K562 (cell line): ENCODE measurements around the gene CTDSP1. TPM values are rescaled to one million over a fixed set of nuclear protein-coding genes. Genes with fewer than 3 reads are reported as not detected.

ENCODE experiments used
- ATAC-seq: fragments of 200-7000 bp; cut with Tn5 transposase; 3 replicates; pipeline ENCODE4 v1.9.1; 2020; ENCODE audit warnings: moderate library complexity
- BruUV-seq: library from RNA; stranded (reverse); fragments of 400-500 nt; replicated peaks from 2 replicates; lab custom pipeline; 2021; lab: Mats Ljungman, UMichigan
- CTCF ChIA-PET: fragments of 300-600 bp; formaldehyde crosslinking; extraction: SDS; loops from one replicate; lab custom pipeline; 2021; ENCODE audit warnings: low intra/inter-chr PET ratio; lab: Yijun Ruan, JAX
- POLR2A ChIA-PET: fragments of 300-600, 350-650 bp; sonication (Branson Sonifier 250); formaldehyde crosslinking; extraction: SDS; loops from one replicate; lab custom pipeline; 2021; ENCODE audit warnings: antibody characterized with exemption, inconsistent platforms; lab: Yijun Ruan, JAX
- DNase-seq, 4 experiments: peaks; one replicate each; pipeline versions ENCODE4 v3.0.0 to v3.0.0-alpha.2; 2011 to 2018; ENCODE audit warnings: low spot score in 3 of 4, mixed read lengths in 3 of 4; ENCODE audit errors: extremely low read depth in 1 of 4
- FAIRE-seq: peaks from 2 replicates; lab custom pipeline; 2011; peaks lifted over from hg19 to GRCh38; lab: Jason Lieb, UNC
- H2AFZ ChIP-seq: 2 replicates; pipeline ENCODE4 v1.6.0; 2011; ENCODE audit warnings: low read depth, low read length, control low read depth, inconsistent platforms
- H3K27ac ChIP-seq: fragments of 200-600 bp; 3 replicates; pipeline ENCODE4 v1.8.0; 2011; ENCODE audit warnings: low read depth, mild to moderate bottlenecking, control low read depth, inconsistent platforms, low read length, moderate library complexity, mixed read lengths; ENCODE audit errors: extremely low read depth
- H3K27me3 ChIP-seq, 2 experiments: fragments of 300-600 bp in 1 of 2; 2 replicates in 1 of 2; 3 replicates in 1 of 2; pipeline versions ENCODE4 v1.6.0 to v1.8.0; 2011; ENCODE audit warnings: inconsistent platforms in 2 of 2, low read length in 2 of 2, mild to moderate bottlenecking in 1 of 2, mixed read lengths in 1 of 2, moderate library complexity in 1 of 2; ENCODE audit not compliant: control insufficient read depth in 2 of 2, insufficient read depth in 2 of 2
- H3K36me3 ChIP-seq: fragments of 300-600 bp; 3 replicates; pipeline ENCODE4 v1.8.0; 2011; ENCODE audit warnings: mild to moderate bottlenecking, low read length, inconsistent platforms; ENCODE audit not compliant: control insufficient read depth, insufficient read depth
- H3K4me1 ChIP-seq, 2 experiments: fragments of 200-600 bp in 1 of 2; replicated peaks in 1 of 2; 2 replicates in 1 of 2; 3 replicates in 1 of 2; pipeline versions ENCODE4 v1.5.1 to v1.8.0; 2011; ENCODE audit warnings: inconsistent platforms in 2 of 2, low read length in 2 of 2, mild to moderate bottlenecking in 1 of 2, mixed read lengths in 1 of 2, moderate library complexity in 1 of 2; ENCODE audit not compliant: control insufficient read depth in 2 of 2, insufficient read depth in 2 of 2
- H3K4me2 ChIP-seq: 2 replicates; pipeline ENCODE4 v1.6.1; 2011; ENCODE audit warnings: low read length, control low read depth, inconsistent platforms, mixed read lengths; ENCODE audit not compliant: insufficient read depth
- H3K4me3 ChIP-seq: fragments of 200-600 bp; sonication (generic), shearing (Covaris generic); 2 replicates; pipeline ENCODE4 v1.5.1; 2016; ENCODE audit warnings: control low read depth, inconsistent platforms
- H3K79me2 ChIP-seq: fragments of 200-600 bp; 3 replicates; pipeline ENCODE4 v1.8.0; 2011; ENCODE audit warnings: low read length, inconsistent platforms; ENCODE audit not compliant: control insufficient read depth, insufficient read depth
- H3K9ac ChIP-seq, 2 experiments: 2 replicates each; pipeline versions ENCODE4 v1.6.0 to v1.6.1; 2011; ENCODE audit warnings: low read depth in 2 of 2, low read length in 2 of 2, control low read depth in 1 of 2, inconsistent platforms in 1 of 2, mild to moderate bottlenecking in 1 of 2, mixed read lengths in 1 of 2; ENCODE audit not compliant: insufficient read depth in 1 of 2
- H3K9me1 ChIP-seq: one replicate; pipeline ENCODE4 v1.6.0; 2011; ENCODE audit warnings: inconsistent platforms, mild to moderate bottlenecking, low read length, moderate library complexity; ENCODE audit not compliant: control insufficient read depth, insufficient read depth
- H3K9me3 ChIP-seq: replicated peaks from 2 replicates; pipeline ENCODE4 v1.5.1; 2011; ENCODE audit warnings: low read depth, low read length, inconsistent platforms; ENCODE audit not compliant: control insufficient read depth, insufficient read depth
- H4K20me1 ChIP-seq: replicated peaks from 2 replicates; pipeline ENCODE4 v1.6.1; 2011; ENCODE audit warnings: low read length, inconsistent platforms, mixed read lengths; ENCODE audit not compliant: control insufficient read depth, insufficient read depth
- ARHGAP35 ChIP-seq: fragments of 450-650 bp; IDR thresholded peaks from 2 replicates; pipeline ENCODE4 v1.6.1; 2018; ENCODE audit not compliant: partially characterized antibody
- E2F4 ChIP-seq: sonication (generic); formaldehyde crosslinking; IDR thresholded peaks from 2 replicates; pipeline ENCODE4 v1.8.0; 2022; ENCODE audit warnings: mild to moderate bottlenecking, low read depth, missing genetic modification reagents
- GTF2F1 ChIP-seq: IDR thresholded peaks from 2 replicates; pipeline ENCODE4 v1.6.1; 2011; ENCODE audit warnings: low read depth, low read length, improper control_type of control experiment
- MTA1 ChIP-seq: fragments of 450-650 bp; IDR thresholded peaks from 2 replicates; pipeline ENCODE4 v1.6.1; 2017; ENCODE audit warnings: borderline replicate concordance
- NCOA6 ChIP-seq: fragments of 450-650 bp; IDR thresholded peaks from 2 replicates; pipeline ENCODE4 v1.6.1; 2017; ENCODE audit warnings: mild to moderate bottlenecking
- POLR2AphosphoS5 ChIP-seq: IDR thresholded peaks from 2 replicates; pipeline ENCODE4 v1.6.1; 2011; ENCODE audit warnings: mild to moderate bottlenecking, low read depth, low read length, moderate library complexity; ENCODE audit not compliant: control insufficient read depth, insufficient read depth
- SAFB ChIP-seq: fragments of 200-400 bp; formaldehyde crosslinking; IDR thresholded peaks from 2 replicates; pipeline ENCODE4 v1.6.1; 2017; ENCODE audit warnings: low read depth, low read length, borderline replicate concordance
- SIN3B ChIP-seq: fragments of 450-650 bp; IDR thresholded peaks from 2 replicates; pipeline ENCODE4 v1.6.1; 2017; ENCODE audit warnings: low read depth, mild to moderate bottlenecking, moderate library complexity
- TAF7 ChIP-seq: fragments of 450-650 bp; IDR thresholded peaks from 2 replicates; pipeline ENCODE4 v1.6.1; 2016; ENCODE audit warnings: missing genetic modification characterization, missing compliant biosample characterization
- TRIM25 ChIP-seq: fragments of 450-650 bp; IDR thresholded peaks from 2 replicates; pipeline ENCODE4 v1.7.0; 2016; ENCODE audit warnings: borderline replicate concordance
- ZC3H4 ChIP-seq: sonication (generic); formaldehyde crosslinking; IDR thresholded peaks from 2 replicates; pipeline ENCODE4 v1.9.0; 2021; ENCODE audit warnings: missing genetic modification reagents, borderline replicate concordance
- ZKSCAN3 ChIP-seq: fragments of 250-450 bp; sonication (Bioruptor Pico); IDR thresholded peaks from 2 replicates; pipeline ENCODE4 v1.4.0; 2020
- ZNF551 ChIP-seq: fragments of 250-450 bp; sonication (Bioruptor Pico); IDR thresholded peaks from 2 replicates; pipeline ENCODE4 v1.5.0; 2021; ENCODE audit warnings: mild to moderate bottlenecking, moderate library complexity
- ZNF586 ChIP-seq: fragments of 450-650 bp; formaldehyde crosslinking; conservative IDR thresholded peaks from 2 replicates; pipeline ENCODE4 v1.4.0; 2020; ENCODE audit warnings: mild to moderate bottlenecking, moderate library complexity
- ZNF830 ChIP-seq: fragments of 250-450 bp; sonication (Bioruptor Pico); IDR thresholded peaks from 2 replicates; pipeline ENCODE4 v1.5.0; 2021; ENCODE audit warnings: mild to moderate bottlenecking
- in situ Hi-C: fragments of 300-500 bp; cut with MboI; formaldehyde crosslinking; loops from 4 replicates; pipeline ENCODE4 v1.15.0; 2018; ENCODE audit warnings: inconsistent platforms, mixed read lengths
- intact Hi-C: fragments of 100-400 bp; cut with micrococcal nuclease; formaldehyde crosslinking; loops from 2 replicates; pipeline ENCODE4 v1.14.2; 2022
- polyA plus RNA-seq, 8 experiments: library from polyadenylated mRNA; depleted of rRNA in 4 of 8; stranded (reverse) in 5 of 8; unstranded in 3 of 8; fragments of >200 nt; fragmentation: Nextera tagmentation in 2 of 8; fragmentation: Illumina TruSeq in 1 of 8; extraction: Ambion mirVana in 2 of 8; extraction: Trizol in 1 of 8; gene quantifications; 2 replicates each; pipeline versions ENCODE4 v1.2.1 to v1.2.3, GENCODE V29; 2011 to 2014; ENCODE audit warnings: inconsistent platforms in 1 of 8, missing spikeins in 1 of 8
- total RNA-seq, 7 experiments: library from RNA; depleted of rRNA in 6 of 7; stranded (reverse); fragments of >200 nt in 6 of 7; fragmentation: Illumina TruSeq in 2 of 7; extraction: Trizol in 2 of 7; gene quantifications; 2 replicates each; pipeline versions ENCODE4 v1.2.1 to v1.2.3, GENCODE V29; 2011 to 2021; ENCODE audit warnings: low replicate concordance in 1 of 7

CTDSP1 gene
- total and polyA plus RNA-seq, 9 of the 15 experiments (the other 6 are each of a cell fraction or from before 2014, with no cell fraction given), result 2.4 to 74.8 (median 45.8) TPM

GRCh38 chr2:218445602-218446001 is 45.9 kb downstream of the CTDSP1 start:
- intact Hi-C loops, result no loop called here
- TF ChIP-seq GTF2F1 (no peak), ZNF551 (CRISPR knock-in tag) (no peak), TRIM25 (no peak), ZNF586 (no peak), SAFB (no peak), TAF7 (tag) (no peak), E2F4 (CRISPR knock-in tag) (no peak), ZKSCAN3 (CRISPR knock-in tag) (no peak), ZNF830 (CRISPR knock-in tag) (no peak), MTA1 (no peak), POLR2AphosphoS5 (no peak), NCOA6 (no peak), ZC3H4 (CRISPR knock-in tag) (no peak), SIN3B (no peak), ARHGAP35 (no peak)
- TF ChIP-seq, all 486 proteins: peak for 0
- POLR2A ChIA-PET, result no interaction called here
- no peak overlapping the region for H3K27ac ChIP-seq
- no peak overlapping the region for H3K9ac ChIP-seq
- ATAC-seq (no peak), FAIRE-seq (no peak), DNase-seq (no peak)
- no peaks in the 10 kb centered on the region; a peak in 2 of 5 replicates for H3K4me1 ChIP-seq
- H3K9me3 ChIP-seq, result no peaks in the 10 kb centered on the region
- H4K20me1 ChIP-seq, result no peaks in the 10 kb centered on the region
- in situ Hi-C loops, result no loop called here
- no peaks in the 10 kb centered on the region for H3K27me3 ChIP-seq
- no TSS peak for BruUV-seq
- H3K4me2 ChIP-seq, result no peak overlapping the region
- no peaks in the 10 kb centered on the region for H3K79me2 ChIP-seq
- peaks cover 13% of the 10 kb centered on the region; the same call in 2 of the 3 replicates for H3K36me3 ChIP-seq
- H3K9me1 ChIP-seq, result no peaks in the 10 kb centered on the region
- no peak overlapping the region for H3K4me3 ChIP-seq
- CTCF ChIA-PET, result no interaction called here
- H2AFZ ChIP-seq, result no peak overlapping the region
